Fibroblast of the aortic adventitia (primary cell): ENCODE data around the gene KCNQ5. TPM values are rescaled to one million over a fixed set of nuclear protein-coding genes. Genes with fewer than 3 reads are reported as not detected.
A peak's percentile ranks its signal among the peaks of the same experiment; 100 is the strongest.

Experiments used
- DNase-seq: peaks from one replicate; pipeline ENCODE4 v3.0.0-alpha.2; 2010; ENCODE audit warnings: low read depth
- H3K4me3 ChIP-seq: 2 replicates; pipeline ENCODE4 v1.5.1; 2011; ENCODE audit warnings: low read depth, mild to moderate bottlenecking, control low read depth, low read length, moderate library complexity
- CTCF ChIP-seq: IDR thresholded peaks from 2 replicates; pipeline ENCODE4 v1.5.1; 2011; ENCODE audit warnings: mild to moderate bottlenecking, low read length, control low read depth, inconsistent platforms; ENCODE audit not compliant: insufficient read depth
- total RNA-seq: library from RNA; depleted of rRNA; stranded (reverse); fragments of >200 nt; gene quantifications from 2 replicates; pipeline ENCODE4 v1.2.3, GENCODE V29; 2012; ENCODE audit warnings: low replicate concordance

Gene KCNQ5
- total RNA-seq, 1 donor: 9.4 TPM

- H3K4me3 ChIP-seq: no peak overlapping the region
- peak; percentile 87 for DNase-seq
- no peak for TF ChIP-seq CTCF
Observed at GRCh38 chr6:72649032-72649984, 27.4 kb downstream of the KCNQ5 start.

- TF ChIP-seq CTCF: no peak
- DNase-seq: peak; percentile 25
- H3K4me3 ChIP-seq: no peak overlapping the region
Observed at GRCh38 chr6:72650081-72650745, 28.3 kb downstream of the KCNQ5 start.

- TF ChIP-seq CTCF: no peak
- peak; percentile 17 for DNase-seq
- no peak overlapping the region for H3K4me3 ChIP-seq
Observed at GRCh38 chr6:72651174-72651573, 29.3 kb downstream of the KCNQ5 start.

GRCh38 chr6:72651967-72652956, 30.4 kb downstream of the KCNQ5 start:
- DNase-seq: no peak
- no peak overlapping the region for H3K4me3 ChIP-seq
- no peak for TF ChIP-seq CTCF

GRCh38 chr6:72653026-72653425, 31.2 kb downstream of the KCNQ5 start:
- H3K4me3 ChIP-seq: no peak overlapping the region
- no peak for TF ChIP-seq CTCF
- DNase-seq: no peak

- TF ChIP-seq CTCF: no peak
- H3K4me3 ChIP-seq: no peak overlapping the region
- DNase-seq: no peak
Observed at GRCh38 chr6:72654071-72654621, 32.3 kb downstream of the KCNQ5 start.
